ENCODE data around the gene SOX8.
"Not testable (repeated sequence)": the region's sequence is repeated elsewhere in the genome, so short reads cannot be mapped to it uniquely, and the experiment has no call there.

The SOX8 gene

DNA sequence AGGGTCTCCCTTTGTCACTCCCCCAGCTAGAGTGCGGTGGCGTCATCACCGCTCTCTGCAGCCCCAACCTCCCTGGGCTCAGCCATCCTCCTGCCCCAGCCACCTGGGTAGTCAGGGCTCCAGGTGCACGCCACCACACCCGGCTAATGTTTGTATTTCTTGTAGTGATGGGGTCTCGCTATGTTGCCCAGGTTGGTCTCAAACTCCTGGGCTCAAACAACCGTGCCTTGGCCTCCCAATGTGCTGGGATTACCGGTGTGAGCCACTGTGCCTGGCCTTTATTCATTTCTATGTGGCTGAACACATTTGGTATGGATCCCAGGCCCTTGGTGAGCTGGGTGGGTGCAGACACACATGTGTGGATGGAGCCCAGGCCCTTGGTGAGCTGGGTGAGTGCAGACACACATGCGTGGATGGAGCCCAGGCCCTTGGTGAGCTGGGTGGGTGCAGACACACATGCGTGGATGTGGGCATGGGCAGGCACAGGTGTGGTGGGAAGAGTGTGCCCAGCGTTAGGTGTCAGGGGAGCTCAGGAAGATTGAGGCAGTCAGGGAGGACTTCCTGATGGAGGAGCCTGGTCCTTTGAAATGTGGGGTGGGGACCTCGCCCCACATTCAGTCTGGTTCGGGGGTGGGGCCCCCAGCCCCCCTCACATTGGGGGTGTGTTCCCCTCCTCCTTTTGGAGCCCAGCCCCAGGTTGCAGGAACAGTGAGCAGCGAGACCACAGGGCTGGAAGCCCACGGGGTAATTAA is 37.1 kb downstream of the SOX8 start:
- peak overlapping the region; percentile 20 for H3K4me3 ChIP-seq (ENCODE audit: low read depth, low read length)
- no peak for DNase-seq (ENCODE audit: low read depth)

DNA sequence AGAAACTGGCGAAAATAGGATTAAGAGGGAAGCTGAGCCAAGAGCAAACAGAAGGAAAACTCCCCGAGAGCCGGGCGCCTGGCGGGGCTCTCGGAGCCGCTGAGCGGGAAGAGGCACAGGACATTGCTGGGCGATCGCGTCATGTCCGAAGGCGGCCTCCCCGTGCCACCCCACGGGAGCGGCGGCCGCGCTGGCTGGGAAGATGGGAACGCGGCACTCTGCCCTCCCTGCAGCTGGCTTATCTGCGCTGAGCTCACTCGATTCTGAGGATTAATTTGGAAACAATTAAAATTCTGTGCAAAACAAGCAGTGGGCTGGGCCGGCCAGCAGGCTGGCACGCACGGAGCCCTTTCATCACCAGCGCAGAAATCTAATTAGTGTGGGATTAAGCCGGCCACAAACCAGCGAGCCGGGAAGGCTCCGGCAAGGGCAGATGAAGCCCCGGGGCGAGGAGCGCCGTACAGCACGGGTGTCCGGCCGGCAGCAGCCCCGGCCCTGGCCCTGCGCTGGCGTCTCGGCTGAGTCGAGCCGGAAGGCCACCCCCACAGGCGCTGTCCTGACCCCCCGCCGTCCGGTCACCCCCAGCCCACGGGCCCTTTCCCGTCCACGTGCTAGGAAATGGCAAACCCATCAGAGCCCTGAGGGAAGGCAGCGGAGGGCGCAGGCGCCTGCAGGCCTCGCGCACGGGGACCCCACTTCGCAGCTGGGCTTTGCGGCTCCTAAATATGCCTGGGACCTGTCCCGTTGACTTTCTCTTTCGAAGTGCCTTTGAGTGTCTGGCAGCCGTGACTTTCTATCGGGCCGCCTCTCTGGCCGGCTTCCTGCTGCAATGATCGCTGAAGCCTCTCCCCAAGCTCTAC is 37.9 kb downstream of the SOX8 start:
- peak overlapping the region; percentile 20 for H3K4me3 ChIP-seq (ENCODE audit: low read depth, low read length)

DNA sequence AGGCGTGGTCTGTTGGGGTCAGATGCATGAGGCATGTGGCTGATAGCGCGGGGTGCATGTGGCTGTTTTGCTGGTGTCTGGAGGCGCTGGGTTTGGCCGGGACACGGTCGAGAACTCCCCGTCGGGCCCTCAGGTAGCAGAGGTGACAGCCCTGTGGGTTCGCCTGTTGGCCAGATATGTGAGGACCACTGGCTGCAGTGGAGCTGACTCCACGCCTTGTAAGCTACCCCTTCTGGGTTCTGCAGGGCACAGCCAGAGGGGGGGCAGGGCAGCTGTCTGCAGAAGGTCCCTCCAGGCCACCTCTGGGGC is 38.5 kb downstream of the SOX8 start:
- DNase-seq (ENCODE audit: low read depth): no peak
- no peak overlapping the region for H3K4me3 ChIP-seq (ENCODE audit: low read depth, low read length)

More for the DNA sequence above, 37.9 kb downstream of the SOX8 start:
- no peak for DNase-seq (ENCODE audit: low read depth)

DNA sequence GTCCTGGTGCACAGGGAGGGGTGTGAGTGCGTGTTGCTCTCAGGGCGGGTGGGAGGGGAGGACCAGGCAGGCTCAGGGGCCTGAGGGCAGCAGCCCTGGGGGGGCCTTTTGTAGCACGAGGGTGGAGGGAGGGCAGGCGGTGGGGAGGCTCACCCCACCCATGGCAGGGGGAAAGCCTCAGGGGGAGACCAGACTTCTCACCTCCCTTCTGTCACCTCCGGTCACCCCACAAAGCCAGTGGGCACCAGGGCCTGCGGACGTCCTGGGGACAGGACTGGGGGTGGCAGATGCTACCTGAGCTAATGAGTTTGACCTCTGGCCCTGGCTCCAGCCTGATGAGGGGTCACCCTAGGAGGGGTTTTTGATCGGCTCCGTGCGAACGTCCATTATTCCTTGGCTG is 39.0 kb downstream of the SOX8 start:
- DNase-seq (ENCODE audit: low read depth): no peak
- no peak overlapping the region for H3K4me3 ChIP-seq (ENCODE audit: low read depth, low read length)

DNA sequence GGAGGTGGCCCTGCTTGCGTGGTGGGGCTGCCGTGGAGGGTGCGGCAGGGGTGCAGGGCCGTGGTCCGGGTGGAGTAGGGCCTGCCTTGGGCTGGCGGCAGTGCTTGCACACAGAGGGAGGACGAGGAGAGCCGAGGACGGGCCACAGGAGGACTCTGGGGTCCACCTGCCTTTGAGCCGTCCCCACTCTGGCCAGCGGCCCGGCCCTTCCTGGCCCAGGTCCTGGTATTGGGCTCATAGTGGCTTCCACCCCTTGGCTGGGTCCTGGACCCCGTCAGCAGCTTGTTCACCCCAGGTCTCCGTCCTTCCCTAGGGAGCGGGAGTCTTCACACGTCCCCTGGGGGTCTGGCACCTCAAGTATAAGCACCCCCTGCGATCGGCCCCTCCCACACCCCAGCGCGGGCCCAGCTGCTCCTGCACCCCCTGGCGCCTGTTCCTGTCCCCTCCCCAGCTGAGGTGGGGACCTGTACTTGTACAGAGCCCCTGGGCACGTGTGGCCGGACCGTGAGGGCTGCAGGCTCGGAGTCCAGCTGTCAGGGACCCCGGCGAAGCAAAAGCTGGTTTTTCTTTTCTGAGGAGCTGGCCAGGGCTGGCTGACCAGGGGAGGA is 40.1 kb downstream of the SOX8 start:
- H3K4me3 ChIP-seq (ENCODE audit: low read depth, low read length): no peak overlapping the region
- DNase-seq (ENCODE audit: low read depth): no peak

DNA sequence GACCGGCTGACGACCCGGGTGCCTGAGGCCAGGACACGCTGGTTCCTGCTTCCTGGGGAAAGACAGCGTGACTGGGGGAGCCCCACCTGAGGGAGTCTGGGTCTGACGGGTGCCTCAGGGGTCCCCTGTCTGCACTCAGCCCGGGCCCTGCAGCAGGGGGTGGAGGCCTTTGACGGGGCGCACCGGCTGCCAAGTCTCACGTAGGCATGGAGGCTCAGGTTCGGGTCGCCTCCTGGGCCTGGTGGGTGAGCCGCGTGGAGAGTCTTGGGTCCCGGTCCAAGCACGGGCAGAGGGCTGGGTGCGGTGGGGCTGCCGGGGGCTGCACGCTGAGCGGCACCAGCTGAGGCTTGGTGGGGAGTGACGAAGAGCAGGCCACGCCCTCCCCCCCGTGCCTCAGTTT is 40.9 kb downstream of the SOX8 start:
- DNase-seq (ENCODE audit: low read depth): no peak
- H3K4me3 ChIP-seq (ENCODE audit: low read depth, low read length): no peak overlapping the region

DNA sequence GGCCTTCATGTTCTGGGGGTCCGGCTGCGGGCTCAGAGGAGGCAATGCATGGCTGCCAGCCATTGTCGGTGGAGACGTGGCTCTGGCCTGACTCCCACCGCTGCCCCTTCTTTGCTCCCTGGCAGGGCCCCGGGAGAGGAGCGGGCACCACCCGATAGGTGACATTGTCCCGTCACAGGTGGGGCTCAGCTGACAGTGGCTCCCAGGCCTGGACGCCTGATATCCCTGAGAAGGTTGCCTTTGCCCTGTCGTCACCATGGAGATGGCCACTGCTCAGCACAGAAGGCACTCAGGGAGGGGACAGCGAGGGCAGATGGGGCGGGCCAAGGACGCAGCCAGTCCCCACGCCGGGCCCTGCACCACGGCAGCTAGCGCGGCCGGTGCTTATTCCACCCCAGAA is 42.6 kb downstream of the SOX8 start:
- DNase-seq (ENCODE audit: low read depth): no peak
- H3K4me3 ChIP-seq (ENCODE audit: low read depth, low read length): no peak overlapping the region

DNA sequence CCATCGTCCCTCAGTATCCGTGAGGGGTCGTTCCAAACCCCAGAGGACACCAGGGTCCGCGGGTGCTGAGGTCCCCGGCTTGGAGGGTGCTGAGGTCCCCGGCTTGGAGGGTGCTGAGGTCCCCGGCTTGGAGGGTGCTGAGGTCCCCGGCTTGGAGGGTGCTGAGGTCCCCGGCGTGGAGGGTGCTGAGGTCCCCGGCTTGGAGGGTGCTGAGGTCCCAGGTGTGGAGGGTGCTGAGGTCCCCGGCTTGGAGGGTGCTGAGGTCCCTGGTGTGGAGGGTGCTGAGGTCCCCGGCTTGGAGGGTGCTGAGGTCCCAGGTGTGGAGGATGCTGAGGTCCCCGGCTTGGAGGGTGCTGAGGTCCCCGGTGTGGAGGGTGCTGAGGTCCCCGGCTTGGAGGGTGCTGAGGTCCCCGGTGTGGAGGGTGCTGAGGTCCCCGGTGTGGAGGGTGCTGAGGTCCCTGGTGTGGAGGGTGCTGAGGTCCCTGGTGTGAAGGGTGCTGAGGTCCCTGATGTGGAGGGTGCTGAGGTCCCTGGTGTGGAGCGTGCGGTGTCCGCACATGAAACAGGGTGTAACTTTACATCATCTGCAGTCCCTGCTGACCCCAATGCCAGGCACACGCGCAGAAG is 43.7 kb downstream of the SOX8 start:
- not testable (repeated sequence) for DNase-seq (ENCODE audit: low read depth); H3K4me3 ChIP-seq (ENCODE audit: low read depth, low read length)

DNA sequence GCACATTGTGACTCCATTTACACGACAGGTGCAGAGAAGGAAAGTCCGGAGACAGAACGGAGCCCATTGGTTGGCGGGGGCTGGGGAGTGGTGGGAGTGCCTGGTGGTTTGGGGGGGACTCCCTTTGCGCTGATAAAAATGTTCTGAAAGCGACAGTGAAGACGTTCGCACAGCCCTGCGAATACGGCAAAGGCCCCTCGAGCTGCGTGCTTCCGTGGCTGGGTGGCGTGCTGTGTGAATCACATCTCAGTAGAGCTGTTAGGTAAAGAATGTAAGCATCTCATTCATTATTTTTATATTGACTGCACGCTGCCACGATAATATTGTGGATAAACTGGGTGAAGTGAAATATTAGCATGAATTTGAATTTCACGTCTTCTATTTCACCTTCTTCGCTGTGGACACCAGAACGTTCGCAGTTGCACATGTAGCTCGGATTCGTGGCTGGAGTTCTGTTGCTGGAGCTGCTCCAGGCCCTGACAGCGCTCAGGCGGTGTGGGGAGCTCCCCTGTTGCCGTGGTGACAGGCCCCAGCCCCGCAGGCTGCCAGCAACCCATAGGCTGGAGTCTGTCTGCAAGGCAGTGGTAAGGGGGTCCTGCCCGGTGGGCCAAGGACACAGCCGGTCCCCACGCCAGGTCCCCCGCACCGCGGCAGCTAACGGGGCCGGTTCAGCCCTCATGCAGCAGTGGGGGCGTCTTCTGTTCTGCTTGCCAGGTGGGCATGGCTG is 44.6 kb downstream of the SOX8 start:
- no peak overlapping the region for H3K4me3 ChIP-seq (ENCODE audit: low read depth, low read length)
- DNase-seq (ENCODE audit: low read depth): no peak

DNA sequence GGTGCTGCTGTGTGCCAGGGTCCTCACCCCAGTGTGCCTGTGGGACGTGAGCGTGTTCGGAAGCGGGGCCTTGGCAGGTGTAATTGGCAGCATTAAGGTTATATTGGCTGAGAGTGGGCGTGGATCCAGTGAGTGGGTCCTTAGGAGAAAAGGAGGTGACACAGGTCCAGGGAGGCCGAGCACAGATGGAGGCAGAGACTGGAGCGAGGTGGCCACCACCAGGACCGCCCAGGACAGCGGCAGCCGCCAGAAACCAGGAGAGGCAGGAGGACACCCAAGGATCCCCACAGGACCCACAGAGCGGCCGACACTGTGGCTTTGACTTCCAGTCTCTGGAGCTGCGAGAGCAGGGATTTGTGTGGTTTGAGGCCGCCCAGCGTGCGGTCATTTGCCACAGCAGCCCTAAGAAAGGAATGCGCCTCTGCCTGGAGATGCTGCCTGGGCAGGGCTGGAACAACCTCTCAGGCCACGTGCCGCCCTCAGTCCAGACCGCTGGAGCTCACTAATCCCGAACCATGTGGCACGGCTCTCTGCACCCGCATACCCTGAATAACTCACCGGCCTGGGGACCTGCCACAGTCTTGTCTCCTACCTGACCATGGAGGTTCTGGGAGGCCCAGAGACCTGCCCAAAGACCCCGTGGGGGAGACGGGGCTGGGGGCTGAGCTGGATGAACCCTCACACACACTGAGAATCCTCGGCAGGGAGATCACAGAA is 45.4 kb downstream of the SOX8 start:
- no peak for DNase-seq (ENCODE audit: low read depth)

DNA sequence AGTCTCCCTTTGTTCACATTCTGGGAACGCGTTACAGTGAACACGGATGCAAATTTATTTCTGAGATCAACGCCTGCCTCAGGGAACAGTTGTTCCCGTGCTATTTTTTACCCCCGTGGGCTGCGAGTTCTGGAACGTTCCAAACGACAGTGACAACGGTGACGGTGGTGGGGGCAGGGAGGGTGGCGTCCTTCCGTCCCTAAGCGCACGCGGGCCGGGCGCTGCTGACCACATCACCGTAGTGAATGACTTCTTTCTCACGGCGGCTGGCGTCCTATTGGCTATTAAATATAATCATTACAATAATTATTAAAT is 45.9 kb downstream of the SOX8 start:
- no peak overlapping the region for H3K4me3 ChIP-seq (ENCODE audit: low read depth, low read length)
- DNase-seq (ENCODE audit: low read depth): no peak

More for the DNA sequence above, 45.4 kb downstream of the SOX8 start:
- H3K4me3 ChIP-seq (ENCODE audit: low read depth, low read length): no peak overlapping the region

DNA sequence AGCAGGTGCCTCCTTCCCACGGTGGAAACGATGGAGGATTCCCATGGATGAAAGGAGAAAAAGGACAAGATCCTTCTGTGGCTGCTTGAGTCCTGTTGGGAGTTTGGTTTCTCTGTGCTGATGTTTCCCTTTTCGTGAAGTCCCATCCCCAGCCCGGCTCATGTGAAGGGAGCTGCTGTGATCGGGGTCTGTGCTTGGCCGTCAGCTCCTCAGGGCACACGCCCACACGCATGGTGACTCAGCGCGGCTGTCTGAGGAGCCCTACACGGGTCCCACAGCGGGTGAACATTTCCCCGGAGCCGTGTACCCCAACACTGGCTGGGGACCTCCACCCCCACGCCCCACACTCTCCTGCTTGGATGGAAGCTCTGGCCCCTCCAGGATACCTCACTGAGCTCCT is 46.5 kb downstream of the SOX8 start:
- H3K4me3 ChIP-seq (ENCODE audit: low read depth, low read length): no peak overlapping the region
- DNase-seq (ENCODE audit: low read depth): no peak

DNA sequence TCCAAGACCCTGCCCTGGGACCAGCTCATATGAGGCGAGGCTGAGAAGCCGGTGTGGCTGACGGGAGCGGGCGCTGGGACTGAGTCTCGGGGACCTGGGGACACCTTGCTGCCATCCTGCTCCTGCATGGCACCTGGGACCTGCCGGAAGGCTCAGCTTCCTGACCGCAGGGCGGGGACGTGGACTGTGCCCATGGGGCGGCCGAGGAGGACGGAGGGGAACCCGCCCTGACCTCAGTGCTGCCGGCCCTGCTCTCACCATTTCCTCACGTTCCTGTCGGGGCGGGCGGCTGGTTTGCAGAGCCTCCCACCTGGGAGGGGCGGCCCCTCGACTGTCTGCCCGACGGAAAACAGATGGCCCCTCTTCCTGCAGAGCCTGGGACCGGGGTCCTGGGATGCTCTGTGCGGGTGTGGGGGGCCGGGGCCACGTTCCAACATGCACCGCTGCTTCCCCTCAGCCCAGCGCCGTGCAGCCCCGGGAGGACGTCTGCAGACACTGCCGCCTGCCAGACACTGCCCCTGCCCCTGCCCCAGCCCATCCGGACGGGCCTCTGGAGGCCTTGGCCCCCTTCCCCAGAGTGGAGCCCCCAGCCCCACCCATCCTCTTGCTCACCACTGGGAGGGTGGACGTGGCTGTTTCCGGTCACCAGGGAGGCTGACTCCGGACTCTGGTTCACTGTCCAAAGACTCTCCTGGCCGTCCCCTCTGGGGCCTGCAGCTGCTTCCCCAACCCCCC is 47.1 kb downstream of the SOX8 start:
- H3K4me3 ChIP-seq (ENCODE audit: low read depth, low read length): no peak overlapping the region
- no peak for DNase-seq (ENCODE audit: low read depth)

DNA sequence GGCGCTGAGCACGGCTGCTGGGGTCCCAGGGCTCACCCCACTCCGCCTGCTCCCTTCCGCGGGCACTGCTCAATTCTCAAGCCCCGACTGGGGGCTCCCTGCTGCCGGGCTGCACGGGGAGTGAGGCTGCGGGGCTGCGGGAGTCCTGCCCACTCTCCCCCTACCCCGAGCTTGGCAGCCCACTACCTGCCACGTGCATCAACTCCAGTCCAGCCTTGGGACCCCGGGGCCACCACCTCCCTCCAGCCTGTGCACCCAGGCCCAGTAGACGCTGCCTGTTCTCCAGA is 47.6 kb downstream of the SOX8 start:
- no peak for DNase-seq (ENCODE audit: low read depth)
- no peak overlapping the region for H3K4me3 ChIP-seq (ENCODE audit: low read depth, low read length)

DNA sequence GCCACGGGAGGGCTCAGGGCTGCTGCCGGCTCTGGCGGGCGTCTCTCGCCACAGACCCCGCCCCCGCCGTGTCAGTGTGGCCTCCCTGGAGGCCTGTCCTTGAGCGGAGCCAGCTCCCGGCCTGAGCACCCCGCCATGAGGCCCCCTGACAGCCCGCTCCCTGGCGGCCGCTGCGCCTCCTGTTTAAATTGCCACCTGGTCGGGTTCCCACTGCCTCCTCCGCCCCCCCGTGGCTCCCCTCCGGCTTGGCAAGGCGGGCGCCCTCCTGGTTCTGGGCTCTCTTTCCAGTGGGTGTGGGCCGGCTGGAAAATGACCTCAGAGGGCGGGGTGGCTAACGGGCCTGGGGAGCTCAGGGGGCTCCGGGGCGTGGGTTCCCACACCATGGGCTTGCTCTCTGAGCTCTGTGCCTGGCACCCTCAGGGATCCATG is 48.9 kb downstream of the SOX8 start:
- H3K4me3 ChIP-seq (ENCODE audit: low read depth, low read length): no peak overlapping the region
- DNase-seq (ENCODE audit: low read depth): no peak

DNA sequence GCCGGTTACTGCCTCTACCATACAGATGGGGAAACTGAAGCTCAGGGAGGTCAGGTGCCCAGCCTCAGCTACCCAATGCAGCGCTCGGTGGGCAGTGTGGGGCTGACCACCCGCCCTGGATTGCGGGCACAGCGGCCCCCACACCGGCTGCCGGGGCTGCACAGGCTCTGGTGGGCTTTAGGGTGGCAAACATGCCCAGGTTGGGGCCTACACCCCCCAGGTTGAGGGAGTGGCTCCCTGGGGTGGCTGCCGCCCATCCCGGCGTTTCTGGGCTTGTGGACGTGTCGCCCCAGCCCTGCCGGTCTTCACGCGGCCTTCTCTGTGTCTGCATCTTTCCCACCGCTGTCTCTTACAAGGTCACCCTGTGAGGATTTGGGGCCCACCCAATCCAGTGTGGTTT is 50.1 kb downstream of the SOX8 start:
- no peak overlapping the region for H3K4me3 ChIP-seq (ENCODE audit: low read depth, low read length)
- no peak for DNase-seq (ENCODE audit: low read depth)

DNA sequence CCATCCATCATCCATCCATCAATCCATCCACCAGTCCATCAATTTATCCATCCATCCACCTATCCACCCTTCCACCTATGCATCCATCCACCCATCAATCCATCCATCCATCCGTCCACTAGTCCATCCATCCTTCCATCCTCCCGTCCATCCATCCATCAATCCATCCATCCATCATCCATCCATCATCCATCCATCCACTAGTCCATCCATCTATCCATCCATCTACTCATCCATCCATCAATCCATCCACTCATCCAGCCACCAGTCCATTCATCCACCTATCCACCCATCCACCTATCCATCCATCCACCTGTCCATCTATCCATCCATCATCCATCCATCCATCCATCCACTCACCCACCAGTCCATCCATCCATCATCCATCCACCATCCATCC is 51.0 kb downstream of the SOX8 start:
- no peak overlapping the region for H3K4me3 ChIP-seq (ENCODE audit: low read depth, low read length)
- DNase-seq (ENCODE audit: low read depth): no peak

DNA sequence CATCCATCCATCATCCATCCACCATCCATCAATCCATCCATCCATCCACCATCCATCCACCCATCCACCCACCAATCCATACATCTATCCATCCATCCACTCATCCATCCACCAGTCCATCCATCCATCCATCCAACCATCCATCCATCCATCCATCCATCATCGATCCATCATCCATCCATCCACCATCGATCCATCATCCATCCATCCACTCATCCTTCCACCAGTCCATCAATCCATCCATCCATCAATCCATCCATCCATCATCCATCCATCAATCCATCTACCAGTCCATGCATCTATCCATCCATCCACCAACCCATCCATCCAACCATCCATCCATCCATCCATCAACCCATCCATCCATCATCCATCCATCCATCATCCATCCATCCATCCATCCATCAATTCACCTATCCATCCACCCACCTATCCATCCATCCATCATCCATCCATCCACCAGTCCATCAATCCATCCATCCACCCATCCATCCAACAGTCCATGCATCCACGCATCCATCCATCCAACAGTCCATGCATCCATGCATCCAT is 51.6 kb downstream of the SOX8 start:
- no peak for DNase-seq (ENCODE audit: low read depth)

More for the DNA sequence above, 51.6 kb downstream of the SOX8 start:
- no peak overlapping the region for H3K4me3 ChIP-seq (ENCODE audit: low read depth, low read length)
